CD8-positive, alpha-beta memory T cell (primary cell): ENCODE results near the gene STK32B. TPM values are rescaled to one million over a fixed set of nuclear protein-coding genes. Genes with fewer than 3 reads are reported as not detected.

Source experiments
- CTCF ChIA-PET: fragments of 350-600 bp; sonication (Branson Sonifier 250); formaldehyde crosslinking; loops from one replicate; lab custom pipeline; 2021; ENCODE audit warnings: antibody characterized with exemption; lab: Charles Lee
- POLR2A ChIA-PET: fragments of 350-600 bp; sonication (Branson Sonifier 250); formaldehyde crosslinking; loops from one replicate; lab custom pipeline; 2021; ENCODE audit warnings: antibody characterized with exemption; lab: Charles Lee
- DNase-seq, 5 donors: peaks; one replicate each; pipeline versions ENCODE4 v3.0.0 to v3.0.0-alpha.2; 2020 to 2022; ENCODE audit warnings: mixed read lengths in 1 of 5
- H3K27ac ChIP-seq: one replicate; pipeline ENCODE4 v1.7.0; 2013; ENCODE audit warnings: low read depth, mild to moderate bottlenecking, low read length, moderate library complexity
- H3K27me3 ChIP-seq: 2 replicates; pipeline ENCODE4 v1.7.0; 2013; ENCODE audit warnings: low read length, mild to moderate bottlenecking; ENCODE audit not compliant: insufficient read depth, poor library complexity, severe bottlenecking
- H3K36me3 ChIP-seq: 2 replicates; pipeline ENCODE4 v1.7.0; 2013; ENCODE audit warnings: mild to moderate bottlenecking, low read length, moderate library complexity; ENCODE audit not compliant: insufficient read depth
- H3K4me1 ChIP-seq: 2 replicates; pipeline ENCODE4 v1.7.0; 2013; ENCODE audit warnings: mild to moderate bottlenecking, low read length, moderate library complexity; ENCODE audit not compliant: insufficient read depth
- H3K4me3 ChIP-seq: 2 replicates; pipeline ENCODE4 v1.7.0; 2013; ENCODE audit warnings: mild to moderate bottlenecking, low read length
- H3K9me3 ChIP-seq: 2 replicates; pipeline ENCODE4 v1.7.0; 2013; ENCODE audit warnings: mild to moderate bottlenecking, low read length
- H3K27ac Mint-ChIP-seq, 8 donors: one replicate each; pipeline ENCODE4 v1.8.0; 2020 to 2021; ENCODE audit warnings: mixed read lengths in 8 of 8, mild to moderate bottlenecking in 6 of 8, inconsistent platforms in 3 of 8, moderate library complexity in 3 of 8
- H3K27me3 Mint-ChIP-seq, 2 donors: one replicate each; pipeline ENCODE4 v1.8.0; 2020 to 2021; ENCODE audit warnings: mixed read lengths in 2 of 2, mild to moderate bottlenecking in 1 of 2, moderate library complexity in 1 of 2
- H3K36me3 Mint-ChIP-seq, 3 donors: one replicate each; pipeline ENCODE4 v1.8.0; 2020 to 2021; ENCODE audit warnings: mixed read lengths in 3 of 3, inconsistent platforms in 1 of 3, mild to moderate bottlenecking in 1 of 3
- H3K4me1 Mint-ChIP-seq, 3 donors: one replicate each; pipeline ENCODE4 v1.8.0; 2020 to 2021; ENCODE audit warnings: mixed read lengths in 3 of 3, inconsistent platforms in 1 of 3, mild to moderate bottlenecking in 1 of 3
- H3K4me3 Mint-ChIP-seq, 7 donors: one replicate each; pipeline ENCODE4 v1.8.0; 2020 to 2021; ENCODE audit warnings: mixed read lengths in 7 of 7, mild to moderate bottlenecking in 6 of 7, moderate library complexity in 4 of 7, inconsistent platforms in 2 of 7
- H3K9me3 Mint-ChIP-seq, 5 donors: one replicate each; pipeline ENCODE4 v1.8.0; 2020 to 2022; ENCODE audit warnings: mixed read lengths in 5 of 5, mild to moderate bottlenecking in 3 of 5, moderate library complexity in 2 of 5, inconsistent platforms in 1 of 5
- polyA plus RNA-seq: library from polyadenylated mRNA; unstranded; fragments of 300-500 nt; fragmentation: Illumina TruSeq; gene quantifications from one replicate; pipeline ENCODE4 v1.2.3, GENCODE V29; 2021
- total RNA-seq, 2 experiments: library from RNA; stranded (reverse); gene quantifications; one replicate each; pipeline ENCODE4 v1.2.3, GENCODE V29; 2021

Gene STK32B
- total and polyA plus RNA-seq, 3 experiments from 2014 or later: not detected

- Histone ChIP-seq H3K27ac (no peak overlapping the region), H3K27me3 (no peaks in the 10 kb centered on the region), H3K4me3 (no peak overlapping the region), H3K9me3 (no peaks in the 10 kb centered on the region), H3K4me1 (no peaks in the 10 kb centered on the region), H3K36me3 (no peaks in the 10 kb centered on the region)
- ChIA-PET CTCF (no interaction called here), POLR2A (no interaction called here)
- H3K36me3 Mint-ChIP-seq: no peaks in the 10 kb centered on the region
- no peak overlapping the region for H3K27ac Mint-ChIP-seq
- H3K4me1 Mint-ChIP-seq: no peaks in the 10 kb centered on the region
- no peak for DNase-seq
- peaks cover 19 to 41% (median 28%) of the 10 kb centered on the region in 5 donors for H3K9me3 Mint-ChIP-seq
- peaks cover 8 to 14% of the 10 kb centered on the region in 2 donors for H3K27me3 Mint-ChIP-seq
- no peak overlapping the region for H3K4me3 Mint-ChIP-seq
Observed at GRCh38 chr4:5081441-5081999, 30.2 kb downstream of the STK32B start.

DNA sequence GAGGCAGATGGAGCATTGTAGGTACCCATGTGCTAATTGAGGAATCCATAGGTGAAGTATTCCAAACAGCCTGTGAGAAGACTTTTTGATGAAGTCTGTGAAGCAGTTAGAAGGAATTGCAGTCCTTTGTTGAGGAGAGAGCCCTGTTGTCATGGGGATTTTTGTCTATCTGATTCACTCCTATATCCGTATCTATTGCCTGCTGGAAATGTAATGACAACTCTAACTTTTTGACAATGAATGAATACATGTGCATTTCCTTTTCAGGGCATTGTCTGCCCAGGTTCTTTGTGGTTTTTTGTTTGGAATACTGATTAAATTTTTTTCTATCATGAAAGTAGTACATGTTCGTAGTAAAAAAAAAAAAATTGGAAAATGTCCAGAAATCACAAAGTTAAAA lies 31.1 kb downstream of the STK32B start:
- DNase-seq: no peak
- Mint-ChIP-seq H3K4me1 (no peaks in the 10 kb centered on the region), H3K9me3 (peaks cover 19 to 49% (median 28%) of the 10 kb centered on the region in 5 donors), H3K4me3 (no peak overlapping the region), H3K27me3 (peaks cover 6 to 10% of the 10 kb centered on the region in 2 donors), H3K36me3 (no peaks in the 10 kb centered on the region), H3K27ac (no peak overlapping the region)
- ChIA-PET CTCF (no interaction called here), POLR2A (no interaction called here)
- Histone ChIP-seq H3K9me3 (no peaks in the 10 kb centered on the region), H3K4me1 (no peaks in the 10 kb centered on the region), H3K36me3 (no peaks in the 10 kb centered on the region), H3K27me3 (no peaks in the 10 kb centered on the region), H3K4me3 (no peak overlapping the region), H3K27ac (no peak overlapping the region)

GRCh38 chr4:5084911-5085475 lies 33.7 kb downstream of the STK32B start:
- H3K27ac ChIP-seq: no peak overlapping the region
- Mint-ChIP-seq H3K27ac (no peak overlapping the region), H3K4me1 (no peaks in the 10 kb centered on the region), H3K36me3 (no peaks in the 10 kb centered on the region), H3K4me3 (no peak overlapping the region), H3K9me3 (peaks cover 19 to 45% (median 28%) of the 10 kb centered on the region in 5 donors), H3K27me3 (peaks cover 4% of the 10 kb centered on the region in 2 donors)
- ChIA-PET CTCF (no interaction called here), POLR2A (no interaction called here)
- no peaks in the 10 kb centered on the region for H3K4me1 ChIP-seq
- no peaks in the 10 kb centered on the region for H3K27me3 ChIP-seq
- no peak overlapping the region for H3K4me3 ChIP-seq
- no peaks in the 10 kb centered on the region for H3K36me3 ChIP-seq
- DNase-seq: no peak
- no peaks in the 10 kb centered on the region for H3K9me3 ChIP-seq

GRCh38 chr4:5086535-5086934 lies 35.3 kb downstream of the STK32B start:
- H3K9me3 Mint-ChIP-seq: peaks cover 16 to 37% (median 24%) of the 10 kb centered on the region in 5 donors

GRCh38 chr4:5096261-5096660 lies 45.0 kb downstream of the STK32B start:
- Mint-ChIP-seq H3K36me3 (no peaks in the 10 kb centered on the region), H3K4me3 (no peak overlapping the region), H3K27ac (no peak overlapping the region), H3K4me1 (no peaks in the 10 kb centered on the region), H3K9me3 (peaks cover 0 to 8% (median 0%) of the 10 kb centered on the region in 5 donors), H3K27me3 (no peaks in the 10 kb centered on the region)
- Histone ChIP-seq H3K9me3 (no peaks in the 10 kb centered on the region), H3K4me1 (no peaks in the 10 kb centered on the region), H3K4me3 (no peak overlapping the region), H3K27ac (no peak overlapping the region), H3K36me3 (no peaks in the 10 kb centered on the region), H3K27me3 (no peaks in the 10 kb centered on the region)
- no peak for DNase-seq
- ChIA-PET CTCF (no interaction called here), POLR2A (no interaction called here)

More at GRCh38 chr4:5086535-5086934, 35.3 kb downstream of the STK32B start:
- Histone ChIP-seq H3K27me3 (no peaks in the 10 kb centered on the region), H3K9me3 (no peaks in the 10 kb centered on the region), H3K4me3 (no peak overlapping the region), H3K27ac (no peak overlapping the region), H3K4me1 (no peaks in the 10 kb centered on the region), H3K36me3 (no peaks in the 10 kb centered on the region)
- no peaks in the 10 kb centered on the region for H3K4me1 Mint-ChIP-seq
- no peak for DNase-seq
- CTCF ChIA-PET: no interaction called here
- peaks cover 3 to 4% of the 10 kb centered on the region in 2 donors for H3K27me3 Mint-ChIP-seq
- H3K27ac Mint-ChIP-seq: no peak overlapping the region
- no peaks in the 10 kb centered on the region for H3K36me3 Mint-ChIP-seq
- POLR2A ChIA-PET: no interaction called here
- no peak overlapping the region for H3K4me3 Mint-ChIP-seq

GRCh38 chr4:5098176-5098575 lies 46.9 kb downstream of the STK32B start:
- Mint-ChIP-seq H3K27me3 (no peaks in the 10 kb centered on the region), H3K4me3 (no peak overlapping the region), H3K4me1 (no peaks in the 10 kb centered on the region), H3K27ac (no peak overlapping the region), H3K36me3 (no peaks in the 10 kb centered on the region), H3K9me3 (peaks cover 0 to 5% (median 0%) of the 10 kb centered on the region in 5 donors)
- no peaks in the 10 kb centered on the region for H3K27me3 ChIP-seq
- H3K9me3 ChIP-seq: no peaks in the 10 kb centered on the region
- H3K4me1 ChIP-seq: no peaks in the 10 kb centered on the region
- H3K36me3 ChIP-seq: no peaks in the 10 kb centered on the region
- DNase-seq: no peak
- CTCF ChIA-PET: no interaction called here
- POLR2A ChIA-PET: no interaction called here
- no peak overlapping the region for H3K27ac ChIP-seq
- H3K4me3 ChIP-seq: no peak overlapping the region

DNA sequence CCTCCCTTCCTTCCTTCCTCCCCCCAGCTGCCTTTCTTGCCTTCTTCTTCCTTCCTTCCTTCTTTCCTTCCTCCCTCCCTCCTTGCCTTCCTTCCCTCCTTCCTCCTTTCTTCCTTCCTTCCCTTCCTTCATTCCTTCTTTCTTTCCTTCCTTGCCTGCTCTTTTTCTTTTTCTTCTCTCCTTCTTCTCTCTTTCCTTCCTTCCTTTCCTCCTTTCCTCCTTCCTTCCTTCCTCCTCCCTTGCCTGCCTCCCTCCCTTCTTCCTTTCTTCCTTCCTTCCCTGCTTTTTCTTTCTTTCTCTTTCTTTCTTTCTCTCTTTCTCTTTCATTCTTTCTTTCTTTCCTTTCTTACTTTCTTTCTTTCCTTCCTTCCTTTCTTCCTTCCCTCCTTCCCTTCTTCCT lies 49.1 kb downstream of the STK32B start:
- H3K9me3 Mint-ChIP-seq: peaks cover 0 to 3% (median 0%) of the 10 kb centered on the region in 5 donors
- ChIA-PET POLR2A (no interaction called here), CTCF (no interaction called here)
- Histone ChIP-seq H3K4me3 (no peak overlapping the region), H3K9me3 (no peaks in the 10 kb centered on the region), H3K4me1 (no peaks in the 10 kb centered on the region), H3K36me3 (no peaks in the 10 kb centered on the region), H3K27me3 (no peaks in the 10 kb centered on the region), H3K27ac (no peak overlapping the region)
- no peak for DNase-seq
- H3K4me3 Mint-ChIP-seq: no peak overlapping the region
- H3K4me1 Mint-ChIP-seq: no peaks in the 10 kb centered on the region
- H3K36me3 Mint-ChIP-seq: no peaks in the 10 kb centered on the region
- no peak overlapping the region for H3K27ac Mint-ChIP-seq
- no peaks in the 10 kb centered on the region for H3K27me3 Mint-ChIP-seq

- no peaks in the 10 kb centered on the region for H3K9me3 ChIP-seq
- Mint-ChIP-seq H3K27ac (no peak overlapping the region), H3K27me3 (no peaks in the 10 kb centered on the region), H3K36me3 (no peaks in the 10 kb centered on the region), H3K9me3 (peaks cover 0 to 3% (median 0%) of the 10 kb centered on the region in 5 donors), H3K4me1 (no peaks in the 10 kb centered on the region), H3K4me3 (no peak overlapping the region)
- no peaks in the 10 kb centered on the region for H3K4me1 ChIP-seq
- no peaks in the 10 kb centered on the region for H3K36me3 ChIP-seq
- H3K27ac ChIP-seq: no peak overlapping the region
- ChIA-PET POLR2A (no interaction called here), CTCF (no interaction called here)
- H3K27me3 ChIP-seq: no peaks in the 10 kb centered on the region
- DNase-seq: no peak
- H3K4me3 ChIP-seq: no peak overlapping the region
Observed at GRCh38 chr4:5100986-5101385, 49.7 kb downstream of the STK32B start.
